GM10266 (cell line): ENCODE results near the gene IWS1.
"Not testable (repeated sequence)": the region's sequence is repeated elsewhere in the genome, so short reads cannot be mapped to it uniquely, and the experiment has no call there.

Experiments
- DNase-seq: peaks from one replicate; pipeline ENCODE4 v3.0.0; 2012; ENCODE audit errors: extremely low spot score
- CTCF ChIP-seq: IDR thresholded peaks from 2 replicates; pipeline ENCODE4 v1.5.1; 2012; ENCODE audit warnings: mild to moderate bottlenecking, low read depth; ENCODE audit not compliant: control insufficient read depth, insufficient read depth; ENCODE audit errors: missing control alignments

IWS1 gene

GRCh38 chr2:127545796-127546195 lies 19.5 kb upstream of the IWS1 start:
- no peak for DNase-seq
- TF ChIP-seq CTCF = no peak

GRCh38 chr2:127545189-127545588 lies 18.9 kb upstream of the IWS1 start:
- no peak for DNase-seq
- no peak for TF ChIP-seq CTCF

- not testable (repeated sequence) for DNase-seq
These were observed 16.8 kb upstream of the IWS1 start for GRCh38 chr2:127543013-127543501.

GRCh38 chr2:127542231-127542630 lies 15.9 kb upstream of the IWS1 start:
- no peak for DNase-seq
- no peak for TF ChIP-seq CTCF

DNA sequence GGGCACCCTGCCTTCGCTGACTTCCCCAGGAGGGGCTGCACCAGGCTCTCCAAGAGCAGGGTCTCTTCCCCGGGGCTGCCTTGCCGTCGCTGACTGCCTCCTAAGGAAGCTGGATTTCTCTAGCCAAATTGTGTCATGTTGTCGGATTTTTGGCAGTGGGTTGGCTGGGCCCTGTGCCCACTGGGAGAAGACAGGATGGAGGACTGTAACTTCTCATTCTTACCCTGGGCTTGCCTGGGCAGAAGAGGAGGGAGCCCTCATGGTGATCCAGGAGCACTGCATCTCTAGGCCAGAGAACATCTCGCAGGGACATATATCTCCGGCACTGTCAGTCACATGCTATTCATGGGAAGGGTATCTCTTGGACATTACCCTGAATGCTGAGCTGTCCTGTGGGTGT lies 15.5 kb upstream of the IWS1 start:
- TF ChIP-seq CTCF = no peak
- no peak for DNase-seq

- no peak for TF ChIP-seq CTCF
- DNase-seq = no peak
These were observed 11.4 kb upstream of the IWS1 start for GRCh38 chr2:127537644-127538043.

- DNase-seq = no peak
These were observed 10.6 kb upstream of the IWS1 start for GRCh38 chr2:127536707-127537541.

More at GRCh38 chr2:127536707-127537541, 10.6 kb upstream of the IWS1 start:
- TF ChIP-seq CTCF = no peak
